CD4-positive, CD25-positive, alpha-beta regulatory T cell (primary cell): ENCODE measurements around the gene GMPR2. TPM values are rescaled to one million over a fixed set of nuclear protein-coding genes. Genes with fewer than 3 reads are reported as not detected.

Experiments
- ATAC-seq, 2 donors: fragments of 150-1000 bp; cut with Tn5 transposase; one replicate each; pipeline ENCODE4 v1.10.0; 2021; ENCODE audit warnings: low read depth in 2 of 2, moderate number of reproducible peaks in 2 of 2, moderate library complexity in 1 of 2
- DNase-seq, 3 donors: peaks; one replicate each; pipeline versions ENCODE4 v3.0.0 to v3.0.0-alpha.2; 2012 to 2022; ENCODE audit warnings: mixed read lengths in 1 of 3
- H3K27ac ChIP-seq: one replicate; pipeline ENCODE4 v1.7.0; 2013; ENCODE audit warnings: mild to moderate bottlenecking, low read length; ENCODE audit not compliant: insufficient read depth, poor library complexity, severe bottlenecking
- H3K27me3 ChIP-seq: one replicate; pipeline ENCODE4 v1.7.0; 2013; ENCODE audit warnings: low read length; ENCODE audit not compliant: control insufficient read depth, insufficient read depth
- H3K36me3 ChIP-seq: one replicate; pipeline ENCODE4 v1.7.0; 2013; ENCODE audit warnings: mild to moderate bottlenecking, low read length, moderate library complexity; ENCODE audit not compliant: control insufficient read depth, insufficient read depth
- H3K4me1 ChIP-seq: 2 replicates; pipeline ENCODE4 v1.7.0; 2013; ENCODE audit warnings: mild to moderate bottlenecking, low read length; ENCODE audit not compliant: insufficient read depth, control insufficient read depth, poor library complexity, severe bottlenecking
- H3K4me3 ChIP-seq: one replicate; pipeline ENCODE4 v1.7.0; 2013; ENCODE audit warnings: low read depth, mild to moderate bottlenecking, low read length, moderate library complexity
- H3K9me3 ChIP-seq, 2 experiments: 1 replicate in 1 of 2; 2 replicates in 1 of 2; pipeline ENCODE4 v1.7.0; 2013; ENCODE audit warnings: low read length in 2 of 2, mild to moderate bottlenecking in 1 of 2, moderate library complexity in 1 of 2; ENCODE audit not compliant: control insufficient read depth in 2 of 2
- H3K27ac Mint-ChIP-seq, 3 donors: one replicate each; pipeline ENCODE4 v1.8.0; 2020 to 2022; ENCODE audit warnings: mild to moderate bottlenecking in 3 of 3, mixed read lengths in 3 of 3, moderate library complexity in 2 of 3
- H3K27me3 Mint-ChIP-seq: one replicate; pipeline ENCODE4 v1.8.0; 2022; ENCODE audit warnings: mild to moderate bottlenecking, mixed read lengths
- H3K36me3 Mint-ChIP-seq: one replicate; pipeline ENCODE4 v1.8.0; 2020; ENCODE audit warnings: mixed read lengths
- H3K4me1 Mint-ChIP-seq, 4 donors: one replicate each; pipeline ENCODE4 v1.8.0; 2020 to 2022; ENCODE audit warnings: mixed read lengths in 4 of 4, mild to moderate bottlenecking in 1 of 4
- H3K4me3 Mint-ChIP-seq, 4 donors: one replicate each; pipeline ENCODE4 v1.8.0; 2020 to 2022; ENCODE audit warnings: mild to moderate bottlenecking in 4 of 4, mixed read lengths in 4 of 4, moderate library complexity in 3 of 4
- H3K9me3 Mint-ChIP-seq, 7 donors: one replicate each; pipeline ENCODE4 v1.8.0; 2020 to 2022; ENCODE audit warnings: mixed read lengths in 7 of 7, mild to moderate bottlenecking in 3 of 7, moderate library complexity in 2 of 7
- polyA plus RNA-seq, 4 donors: library from polyadenylated mRNA; unstranded; fragments of 300-500 nt; fragmentation: Illumina TruSeq; gene quantifications; one replicate each; pipeline ENCODE4 v1.2.3, GENCODE V29; 2021
- total RNA-seq: library from RNA; stranded (reverse); gene quantifications from one replicate; pipeline ENCODE4 v1.2.3, GENCODE V29; 2022

GMPR2 gene
- total and polyA plus RNA-seq, 5 donors from 2014 or later: 49.0 to 117 (median 111) TPM

DNA sequence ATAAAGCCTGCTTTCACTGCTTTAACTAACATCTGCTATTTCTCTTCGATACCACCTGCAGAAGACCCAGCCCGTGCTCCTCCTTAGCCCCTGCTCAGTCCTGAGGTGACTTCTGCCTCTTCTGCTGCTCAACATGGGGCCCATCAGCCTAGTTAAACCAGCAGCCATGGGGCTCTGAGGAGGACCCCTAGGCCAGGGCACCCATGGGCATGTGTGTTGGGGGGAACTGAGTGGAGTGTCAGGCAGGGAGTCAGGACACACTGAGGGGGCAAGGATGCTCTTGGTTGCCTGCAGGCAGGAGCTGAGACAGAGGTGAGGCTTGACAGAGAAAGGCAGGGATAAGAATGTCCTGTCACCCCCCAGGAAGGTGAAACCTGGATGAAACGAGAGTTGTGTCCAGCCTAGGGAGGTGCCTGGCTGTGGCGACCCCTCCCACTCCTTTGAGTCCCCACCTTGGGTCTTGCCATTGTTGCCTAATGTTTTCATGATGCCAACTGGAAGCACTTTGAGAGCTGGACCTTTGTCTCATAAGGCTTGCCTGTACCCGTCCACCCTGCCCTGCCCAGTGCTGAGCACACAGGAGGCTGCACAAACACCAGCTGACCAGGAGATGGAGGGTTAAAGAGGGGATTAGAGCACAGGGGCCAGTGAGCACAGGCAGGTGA lies 51.2 kb downstream of the GMPR2 start:
- H3K36me3 Mint-ChIP-seq: peaks cover 6% of the 10 kb centered on the region
- peaks cover 0 to 17% (median 9%) of the 10 kb centered on the region in 4 donors for H3K4me1 Mint-ChIP-seq
- no peak overlapping the region for H3K27ac Mint-ChIP-seq
- no peaks in the 10 kb centered on the region for H3K27me3 Mint-ChIP-seq
- Histone ChIP-seq H3K27me3 (no peaks in the 10 kb centered on the region), H3K36me3 (no peaks in the 10 kb centered on the region), H3K27ac (no peak overlapping the region), H3K4me1 (peaks cover 11% of the 10 kb centered on the region), H3K4me3 (no peak overlapping the region), H3K9me3 (no peaks in the 10 kb centered on the region)
- no peaks in the 10 kb centered on the region for H3K9me3 Mint-ChIP-seq
- no peak for ATAC-seq
- no peak for DNase-seq
- peak overlapping the region in 1 of 4 donors; percentile 58 for H3K4me3 Mint-ChIP-seq

DNA sequence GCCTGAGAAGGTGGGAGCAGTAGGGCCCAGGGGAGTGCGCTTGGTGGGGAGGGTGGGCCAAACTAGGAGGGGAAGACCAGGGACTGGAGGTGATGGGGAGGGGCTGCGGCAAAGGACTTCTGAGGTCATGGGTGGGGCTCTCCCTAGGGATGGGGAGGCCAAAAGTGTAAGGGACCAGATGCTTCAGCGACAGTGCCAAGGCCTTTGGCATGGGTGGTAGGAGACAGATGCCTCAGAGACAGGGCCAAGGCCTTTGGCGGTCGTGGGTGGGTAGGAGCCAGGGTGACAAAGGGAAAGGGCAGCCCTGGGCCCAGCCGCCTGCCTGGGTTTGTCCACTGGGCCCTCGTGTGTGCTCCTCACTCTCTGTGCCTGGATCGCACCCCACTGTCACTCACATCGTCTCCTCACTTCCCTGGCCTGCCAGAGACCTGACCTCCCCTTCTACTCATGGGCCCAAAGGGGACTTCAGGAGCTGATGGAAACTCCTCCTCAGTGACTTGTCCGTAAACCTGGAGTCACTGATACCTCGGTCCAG lies 51.8 kb downstream of the GMPR2 start:
- H3K36me3 Mint-ChIP-seq: peaks cover 6% of the 10 kb centered on the region
- no peak overlapping the region for H3K4me3 Mint-ChIP-seq
- Histone ChIP-seq H3K4me1 (peaks cover 6% of the 10 kb centered on the region), H3K36me3 (peaks cover 2% of the 10 kb centered on the region), H3K9me3 (no peaks in the 10 kb centered on the region), H3K4me3 (no peak overlapping the region), H3K27ac (no peak overlapping the region), H3K27me3 (no peaks in the 10 kb centered on the region)
- no peak for DNase-seq
- H3K4me1 Mint-ChIP-seq: peaks cover 0 to 13% (median 5%) of the 10 kb centered on the region in 4 donors
- no peak for ATAC-seq
- H3K27me3 Mint-ChIP-seq: no peaks in the 10 kb centered on the region
- H3K27ac Mint-ChIP-seq: no peak overlapping the region
- no peaks in the 10 kb centered on the region for H3K9me3 Mint-ChIP-seq

DNA sequence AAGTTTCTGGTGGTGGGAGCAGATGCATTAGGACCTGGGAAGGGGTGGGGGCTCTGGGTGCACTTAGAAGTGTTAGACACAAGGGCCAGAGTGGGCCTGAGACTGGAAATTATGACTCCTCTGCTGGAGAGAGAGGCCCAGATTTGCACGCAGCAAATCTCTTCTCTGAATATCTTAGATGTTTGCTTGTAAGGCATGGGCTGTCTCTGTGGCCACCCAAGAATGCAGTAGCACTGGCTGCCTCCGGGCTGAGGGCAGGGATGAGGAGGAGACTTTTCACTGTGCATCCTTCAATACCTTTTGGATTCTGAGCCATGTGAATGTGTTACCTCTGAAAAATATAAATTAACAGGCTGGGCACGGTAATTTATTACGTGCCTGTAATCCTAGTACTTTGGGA lies 52.6 kb downstream of the GMPR2 start:
- Mint-ChIP-seq H3K9me3 (no peaks in the 10 kb centered on the region), H3K4me1 (peaks cover 0 to 10% (median 5%) of the 10 kb centered on the region in 4 donors), H3K36me3 (peaks cover 13% of the 10 kb centered on the region), H3K4me3 (no peak overlapping the region), H3K27ac (no peak overlapping the region), H3K27me3 (no peaks in the 10 kb centered on the region)
- Histone ChIP-seq H3K4me3 (no peak overlapping the region), H3K27ac (no peak overlapping the region), H3K27me3 (no peaks in the 10 kb centered on the region), H3K36me3 (peaks cover 8% of the 10 kb centered on the region), H3K9me3 (no peaks in the 10 kb centered on the region), H3K4me1 (peaks cover 7% of the 10 kb centered on the region)
- DNase-seq (no peak), ATAC-seq (no peak)

DNA sequence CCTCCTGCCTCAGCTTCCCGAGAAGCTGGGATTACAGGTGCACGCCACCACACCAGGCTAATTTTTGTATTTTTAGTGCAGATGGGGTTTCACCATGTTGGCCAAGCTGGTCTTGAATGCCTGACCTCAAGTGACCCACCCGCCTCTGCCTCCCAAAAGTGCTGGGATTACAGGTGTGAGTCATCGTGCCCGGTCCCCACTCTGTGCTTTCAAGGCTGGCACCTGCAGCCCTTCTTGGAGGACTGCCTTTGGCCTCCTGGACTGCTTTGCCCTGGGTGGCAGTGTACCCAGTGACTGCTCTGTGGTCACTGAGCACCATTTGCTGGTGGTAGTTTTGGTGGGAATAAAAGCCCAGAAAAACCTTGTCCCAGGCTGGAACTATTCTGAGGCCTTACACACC lies 54.3 kb downstream of the GMPR2 start:
- H3K27ac Mint-ChIP-seq: no peak overlapping the region

More for the DNA sequence above, 54.3 kb downstream of the GMPR2 start:
- H3K27me3 Mint-ChIP-seq: no peaks in the 10 kb centered on the region
- no peak for DNase-seq
- no peak for ATAC-seq
- peaks cover 24% of the 10 kb centered on the region for H3K36me3 Mint-ChIP-seq
- peaks cover 7% of the 10 kb centered on the region for H3K4me1 ChIP-seq
- H3K4me1 Mint-ChIP-seq: peaks cover 0 to 12% (median 3%) of the 10 kb centered on the region in 4 donors
- no peaks in the 10 kb centered on the region for H3K9me3 ChIP-seq
- no peaks in the 10 kb centered on the region for H3K9me3 Mint-ChIP-seq
- no peak overlapping the region for H3K4me3 ChIP-seq
- peaks cover 20% of the 10 kb centered on the region for H3K36me3 ChIP-seq
- H3K27ac ChIP-seq: no peak overlapping the region
- no peak overlapping the region for H3K4me3 Mint-ChIP-seq
- H3K27me3 ChIP-seq: no peaks in the 10 kb centered on the region

Other genes with a start within 250 kb of the GMPR2 start
Only the 30 nearest of the 34 such genes appear.
- 0.52 TPM for gene CARMIL3, start 180.9 kb upstream of the GMPR2 start, total RNA-seq
- gene CARMIL3, start 180.9 kb upstream of the GMPR2 start, polyA plus RNA-seq: not detected
- not detected for gene CPNE6, start 161.4 kb upstream of the GMPR2 start, total RNA-seq
- gene CPNE6, start 161.4 kb upstream of the GMPR2 start, polyA plus RNA-seq: not detected
- gene PCK2, start 138.6 kb upstream of the GMPR2 start, total RNA-seq: 21.0 TPM
- 10 to 100 TPM; 26.3 to 32.2 (median 27.8) TPM for gene PCK2, start 138.6 kb upstream of the GMPR2 start, polyA plus RNA-seq
- 97.8 TPM for gene DCAF11, start 118.2 kb upstream of the GMPR2 start, total RNA-seq
- gene DCAF11, start 118.2 kb upstream of the GMPR2 start, polyA plus RNA-seq: 10 to 100 TPM; 73.4 to 95.7 (median 82.3) TPM
- gene NRL, start 118.0 kb upstream of the GMPR2 start, total RNA-seq: 2.8 TPM
- gene NRL, start 118.0 kb upstream of the GMPR2 start, polyA plus RNA-seq: 1 to 10 TPM; 1.9 to 2.9 (median 2.1) TPM
- 1.1 TPM for gene FITM1, start 102.3 kb upstream of the GMPR2 start, total RNA-seq
- under 1 TPM in 3 of 4 donors, not detected in 1; 0.20 to 0.42 (median 0.24) TPM for gene FITM1, start 102.3 kb upstream of the GMPR2 start, polyA plus RNA-seq
- 294 TPM for gene PSME1, start 96.7 kb upstream of the GMPR2 start, total RNA-seq
- gene PSME1, start 96.7 kb upstream of the GMPR2 start, polyA plus RNA-seq: 1,000 to 10,000 TPM in 1 of 4 donors, 100 to 1,000 TPM in 3; 698 to 1,230 (median 866) TPM
- 11.7 TPM for gene EMC9, start 91.3 kb upstream of the GMPR2 start, total RNA-seq
- gene EMC9, start 91.3 kb upstream of the GMPR2 start, polyA plus RNA-seq: 10 to 100 TPM; 10.7 to 22.5 (median 13.4) TPM
- 167 TPM for gene PSME2, start 86.3 kb upstream of the GMPR2 start, total RNA-seq
- gene PSME2, start 86.3 kb upstream of the GMPR2 start, polyA plus RNA-seq: 100 to 1,000 TPM; 346 to 603 (median 466) TPM
- gene RNF31, start 85.4 kb upstream of the GMPR2 start, total RNA-seq: 82.4 TPM
- gene RNF31, start 85.4 kb upstream of the GMPR2 start, polyA plus RNA-seq: 10 to 100 TPM; 35.9 to 55.9 (median 41.1) TPM
- gene IRF9, start 71.7 kb upstream of the GMPR2 start, total RNA-seq: 369 TPM
- gene IRF9, start 71.7 kb upstream of the GMPR2 start, polyA plus RNA-seq: 100 to 1,000 TPM; 105 to 157 (median 119) TPM
- 145 TPM for gene REC8, start 60.8 kb upstream of the GMPR2 start, total RNA-seq
- 10 to 100 TPM in 3 of 4 donors, 1 to 10 TPM in 1; 9.7 to 16.1 (median 12.0) TPM for gene REC8, start 60.8 kb upstream of the GMPR2 start, polyA plus RNA-seq
- 33.7 TPM for gene IPO4, start 44.1 kb upstream of the GMPR2 start, total RNA-seq
- gene IPO4, start 44.1 kb upstream of the GMPR2 start, polyA plus RNA-seq: 10 to 100 TPM; 13.0 to 14.8 (median 14.1) TPM
- 20.0 TPM for gene TM9SF1, start 37.5 kb upstream of the GMPR2 start, total RNA-seq
- 10 to 100 TPM; 36.8 to 42.3 (median 40.0) TPM for gene TM9SF1, start 37.5 kb upstream of the GMPR2 start, polyA plus RNA-seq
- 0.44 TPM for gene TSSK4, start 27.2 kb upstream of the GMPR2 start, total RNA-seq
- 1 to 10 TPM in 3 of 4 donors, under 1 TPM in 1; 0.86 to 1.5 (median 1.2) TPM for gene TSSK4, start 27.2 kb upstream of the GMPR2 start, polyA plus RNA-seq
- gene CHMP4A, start 19.4 kb upstream of the GMPR2 start, total RNA-seq: 108 TPM
- 100 to 1,000 TPM; 122 to 154 (median 142) TPM for gene CHMP4A, start 19.4 kb upstream of the GMPR2 start, polyA plus RNA-seq
- 6.0 TPM for gene MDP1, start 16.9 kb upstream of the GMPR2 start, total RNA-seq
- 10 to 100 TPM; 29.0 to 52.6 (median 35.6) TPM for gene MDP1, start 16.9 kb upstream of the GMPR2 start, polyA plus RNA-seq
- 89.1 TPM for gene NEDD8, start 562 bp upstream of the GMPR2 start, total RNA-seq
- 100 to 1,000 TPM; 334 to 440 (median 349) TPM for gene NEDD8, start 562 bp upstream of the GMPR2 start, polyA plus RNA-seq
- 169 TPM for gene TINF2, start 9.7 kb downstream of the GMPR2 start, total RNA-seq
- gene TINF2, start 9.7 kb downstream of the GMPR2 start, polyA plus RNA-seq: 100 to 1,000 TPM; 216 to 242 (median 223) TPM
- gene TGM1, start 30.2 kb downstream of the GMPR2 start, total RNA-seq: 4.0 TPM
- not detected for gene TGM1, start 30.2 kb downstream of the GMPR2 start, polyA plus RNA-seq
- 78.6 TPM for gene RABGGTA, start 38.7 kb downstream of the GMPR2 start, total RNA-seq
- gene RABGGTA, start 38.7 kb downstream of the GMPR2 start, polyA plus RNA-seq: 10 to 100 TPM; 25.1 to 40.4 (median 30.3) TPM
- 41.2 TPM for gene DHRS1, start 66.9 kb downstream of the GMPR2 start, total RNA-seq
- 10 to 100 TPM; 21.7 to 48.5 (median 31.9) TPM for gene DHRS1, start 66.9 kb downstream of the GMPR2 start, polyA plus RNA-seq
- 30.0 TPM for gene NOP9, start 66.9 kb downstream of the GMPR2 start, total RNA-seq
- 1 to 10 TPM; 1.3 to 2.5 (median 1.8) TPM for gene NOP9, start 66.9 kb downstream of the GMPR2 start, polyA plus RNA-seq
- gene CIDEB, start 75.0 kb downstream of the GMPR2 start, total RNA-seq: 13.2 TPM
- gene CIDEB, start 75.0 kb downstream of the GMPR2 start, polyA plus RNA-seq: 10 to 100 TPM in 2 of 4 donors, 1 to 10 TPM in 2; 8.9 to 13.6 (median 9.7) TPM
- 18.1 TPM for gene LTB4R2, start 77.2 kb downstream of the GMPR2 start, total RNA-seq
- gene LTB4R2, start 77.2 kb downstream of the GMPR2 start, polyA plus RNA-seq: 1 to 10 TPM in 3 of 4 donors, under 1 TPM in 1; 1.00 to 2.2 (median 1.7) TPM
- gene LTB4R, start 78.6 kb downstream of the GMPR2 start, total RNA-seq: 17.5 TPM
- gene LTB4R, start 78.6 kb downstream of the GMPR2 start, polyA plus RNA-seq: 1 to 10 TPM; 3.5 to 7.8 (median 6.3) TPM
- 10.7 TPM for gene ADCY4, start 102.1 kb downstream of the GMPR2 start, total RNA-seq
- under 1 TPM in 2 of 4 donors, not detected in 2; 0.32 to 0.39 TPM for gene ADCY4, start 102.1 kb downstream of the GMPR2 start, polyA plus RNA-seq
- gene RIPK3, start 107.1 kb downstream of the GMPR2 start, total RNA-seq: 41.2 TPM
- gene RIPK3, start 107.1 kb downstream of the GMPR2 start, polyA plus RNA-seq: 10 to 100 TPM; 14.9 to 24.6 (median 19.4) TPM
- not detected for gene NFATC4, start 135.3 kb downstream of the GMPR2 start, total RNA-seq
- not detected for gene NFATC4, start 135.3 kb downstream of the GMPR2 start, polyA plus RNA-seq
- 0.22 TPM for gene NYNRIN, start 166.1 kb downstream of the GMPR2 start, total RNA-seq
- gene NYNRIN, start 166.1 kb downstream of the GMPR2 start, polyA plus RNA-seq: under 1 TPM in 1 of 4 donors, not detected in 3; 0.02 TPM